Cardiac fibroblast (primary cell): Measurements from ENCODE around the gene MMGT1.
"Not testable (repeated sequence)": the region's sequence is repeated elsewhere in the genome, so short reads cannot be mapped to it uniquely, and the experiment has no call there.

Experiments
- DNase-seq, 2 donors: peaks; one replicate each; pipeline versions ENCODE4 v3.0.0 to v3.0.0-alpha.2; 2010; ENCODE audit warnings: low read depth in 2 of 2
- H3K4me3 ChIP-seq, 2 donors: replicated peaks in 1 of 2; 1 replicate in 1 of 2; 2 replicates in 1 of 2; pipeline ENCODE4 v1.5.1; 2011; ENCODE audit warnings: low read depth in 2 of 2, low read length in 2 of 2, mild to moderate bottlenecking in 2 of 2, moderate library complexity in 1 of 2
- CTCF ChIP-seq: IDR thresholded peaks from one replicate; pipeline ENCODE4 v1.5.1; 2011; ENCODE audit warnings: low read depth, mild to moderate bottlenecking, low read length, inconsistent platforms

The MMGT1 gene

GRCh38 chrX:135944486-135944885, 29.3 kb downstream of the MMGT1 start:
- no peak for DNase-seq
- TF ChIP-seq CTCF: no peak
- H3K4me3 ChIP-seq: no peak overlapping the region

- peak; percentile 67 for TF ChIP-seq CTCF
- peak; percentile 41 to 42 for DNase-seq
- no peak overlapping the region for H3K4me3 ChIP-seq
Observed at GRCh38 chrX:135931644-135932487, 41.9 kb downstream of the MMGT1 start.

- no peak for TF ChIP-seq CTCF
- H3K4me3 ChIP-seq: no peak overlapping the region
Observed at GRCh38 chrX:135927897-135928296, 45.9 kb downstream of the MMGT1 start.

GRCh38 chrX:135923353-135923752, 50.4 kb downstream of the MMGT1 start:
- no peak for TF ChIP-seq CTCF
- H3K4me3 ChIP-seq: no peak overlapping the region
- peak in 1 of 2 donors; percentile 0 for DNase-seq

More at GRCh38 chrX:135927897-135928296, 45.9 kb downstream of the MMGT1 start:
- DNase-seq: no peak

GRCh38 chrX:135920516-135920915, 53.3 kb downstream of the MMGT1 start:
- not testable (repeated sequence) for DNase-seq

GRCh38 chrX:135914404-135914803, 59.4 kb downstream of the MMGT1 start:
- DNase-seq: no peak
- TF ChIP-seq CTCF: no peak
- no peak overlapping the region for H3K4me3 ChIP-seq

More at GRCh38 chrX:135920516-135920915, 53.3 kb downstream of the MMGT1 start:
- not testable (repeated sequence) for H3K4me3 ChIP-seq
